Caco-2 (cell line): ENCODE measurements around the gene ADARB1. TPM values are rescaled to one million over a fixed set of nuclear protein-coding genes. Genes with fewer than 3 reads are reported as not detected.

Experiments used
- BruUV-seq: library from RNA; stranded (reverse); fragments of 400-500 nt; replicated peaks from 2 replicates; lab custom pipeline; 2021; lab: Mats Ljungman, UMichigan
- CTCF ChIA-PET: fragments of 300-600 bp; sonication (Branson Sonifier 250); formaldehyde crosslinking; loops from one replicate; lab custom pipeline; 2022; ENCODE audit warnings: antibody characterized with exemption; lab: Charles Lee
- POLR2A ChIA-PET: fragments of 300-600 bp; sonication (Branson Sonifier 250); formaldehyde crosslinking; loops from one replicate; lab custom pipeline; 2022; ENCODE audit warnings: antibody characterized with exemption; lab: Charles Lee
- DNase-seq, 2 experiments: peaks; one replicate each; pipeline versions ENCODE4 v3.0.0 to v3.0.0-alpha.2; 2020 to 2022
- H3K27me3 ChIP-seq: replicated peaks from 2 replicates; pipeline ENCODE4 v1.6.0; 2011; ENCODE audit warnings: low read length; ENCODE audit not compliant: control insufficient read depth, insufficient read depth
- H3K36me3 ChIP-seq: 2 replicates; pipeline ENCODE4 v1.5.1; 2011; ENCODE audit warnings: low read length; ENCODE audit not compliant: control insufficient read depth, insufficient read depth
- H3K4me1 ChIP-seq: fragments of 250-450 bp; sonication (Bioruptor Pico); 2 replicates; pipeline ENCODE4 v1.5.1; 2020; ENCODE audit warnings: mild to moderate bottlenecking
- H3K4me3 ChIP-seq: 2 replicates; pipeline ENCODE4 v1.5.1; 2011; ENCODE audit warnings: low read depth, mild to moderate bottlenecking, control low read depth, low read length
- H3K9me3 ChIP-seq: fragments of 250-450 bp; sonication (Bioruptor Pico); 2 replicates; pipeline ENCODE4 v1.5.1; 2020; ENCODE audit warnings: mild to moderate bottlenecking, moderate library complexity
- H3K27ac Mint-ChIP-seq: one replicate; pipeline ENCODE4 v1.8.0; 2022; ENCODE audit warnings: mixed read lengths; ENCODE audit not compliant: unreplicated experiment
- H3K27me3 Mint-ChIP-seq: one replicate; pipeline ENCODE4 v1.8.0; 2022; ENCODE audit warnings: mixed read lengths; ENCODE audit not compliant: insufficient read depth, unreplicated experiment
- H3K36me3 Mint-ChIP-seq: one replicate; pipeline ENCODE4 v1.8.0; 2022; ENCODE audit warnings: mild to moderate bottlenecking, mixed read lengths; ENCODE audit not compliant: insufficient read depth, unreplicated experiment
- H3K4me1 Mint-ChIP-seq: one replicate; pipeline ENCODE4 v1.8.0; 2022; ENCODE audit warnings: low read depth, mixed read lengths; ENCODE audit not compliant: unreplicated experiment
- H3K4me3 Mint-ChIP-seq: one replicate; pipeline ENCODE4 v1.8.0; 2022; ENCODE audit warnings: mild to moderate bottlenecking, moderate library complexity, mixed read lengths; ENCODE audit not compliant: unreplicated experiment
- H3K9me3 Mint-ChIP-seq: one replicate; pipeline ENCODE4 v1.8.0; 2022; ENCODE audit warnings: mixed read lengths; ENCODE audit not compliant: unreplicated experiment
- CTCF ChIP-seq, 2 experiments: fragments of 200-600 bp in 1 of 2; IDR thresholded peaks; 1 replicate in 1 of 2; 2 replicates in 1 of 2; pipeline versions ENCODE4 v1.5.1 to v1.8.0; 2011 to 2022; ENCODE audit warnings: antibody characterized with exemption in 1 of 2, control low read depth in 1 of 2, inconsistent platforms in 1 of 2, low read depth in 1 of 2, low read length in 1 of 2, mild to moderate bottlenecking in 1 of 2, moderate library complexity in 1 of 2; ENCODE audit not compliant: insufficient read depth in 1 of 2, severe bottlenecking in 1 of 2, unreplicated experiment in 1 of 2
- intact Hi-C: fragments of 100-400 bp; cut with micrococcal nuclease; formaldehyde crosslinking; loops from one replicate; pipeline ENCODE4 v1.10.0; 2022; ENCODE audit not compliant: unreplicated experiment
- total RNA-seq: library from RNA; stranded (reverse); gene quantifications from 2 replicates; pipeline ENCODE4 v1.2.3, GENCODE V29; 2022

ADARB1 gene
- total RNA-seq, 1 experiment from 2014 or later: 25.4 TPM

- no peaks in the 10 kb centered on the region for H3K9me3 Mint-ChIP-seq
- intact Hi-C loops: no loop called here
- no peak overlapping the region for H3K27ac Mint-ChIP-seq
- no peak overlapping the region for H3K4me3 Mint-ChIP-seq
- no peaks in the 10 kb centered on the region for H3K27me3 Mint-ChIP-seq
- Histone ChIP-seq H3K36me3 (no peaks in the 10 kb centered on the region), H3K27me3 (no peaks in the 10 kb centered on the region), H3K9me3 (no peaks in the 10 kb centered on the region), H3K4me3 (no peak overlapping the region), H3K4me1 (no peaks in the 10 kb centered on the region)
- ChIA-PET CTCF (no interaction called here), POLR2A (no interaction called here)
- DNase-seq: no peak
- TF ChIP-seq CTCF (IDR thresholded peaks at IDR 0.05; ENCODE audit: insufficient read depth in 1 of 2, low read depth in 1 of 2, low read length in 1 of 2, severe bottlenecking in 1 of 2, unreplicated experiment in 1 of 2): no peak
- no TSS peak for BruUV-seq
- peaks cover 9% of the 10 kb centered on the region for H3K36me3 Mint-ChIP-seq
- H3K4me1 Mint-ChIP-seq: no peaks in the 10 kb centered on the region
Measured at GRCh38 chr21:45172420-45172819, 98.0 kb downstream of the ADARB1 start.

GRCh38 chr21:45175326-45176095 is 101.1 kb downstream of the ADARB1 start:
- CTCF ChIA-PET: no interaction called here
- no peak overlapping the region for H3K4me3 ChIP-seq
- Mint-ChIP-seq H3K4me3 (no peak overlapping the region), H3K4me1 (no peaks in the 10 kb centered on the region), H3K36me3 (peaks cover 9% of the 10 kb centered on the region), H3K27ac (no peak overlapping the region), H3K27me3 (no peaks in the 10 kb centered on the region), H3K9me3 (no peaks in the 10 kb centered on the region)
- H3K27me3 ChIP-seq: no peaks in the 10 kb centered on the region
- no peaks in the 10 kb centered on the region for H3K4me1 ChIP-seq
- TF ChIP-seq CTCF (IDR thresholded peaks at IDR 0.05; ENCODE audit: insufficient read depth in 1 of 2, low read depth in 1 of 2, low read length in 1 of 2, severe bottlenecking in 1 of 2, unreplicated experiment in 1 of 2): no peak
- H3K36me3 ChIP-seq: no peaks in the 10 kb centered on the region
- no peaks in the 10 kb centered on the region for H3K9me3 ChIP-seq
- no peak for DNase-seq
- POLR2A ChIA-PET: no interaction called here
- no TSS peak for BruUV-seq
- intact Hi-C loops: no loop called here

GRCh38 chr21:45176141-45176540 is 101.8 kb downstream of the ADARB1 start:
- H3K9me3 ChIP-seq: no peaks in the 10 kb centered on the region
- intact Hi-C loops: no loop called here
- no peak overlapping the region for H3K4me3 ChIP-seq
- ChIA-PET POLR2A (no interaction called here), CTCF (no interaction called here)
- no peaks in the 10 kb centered on the region for H3K4me1 Mint-ChIP-seq
- H3K4me3 Mint-ChIP-seq: no peak overlapping the region
- H3K36me3 Mint-ChIP-seq: peaks cover 9% of the 10 kb centered on the region
- H3K27me3 ChIP-seq: no peaks in the 10 kb centered on the region
- no peaks in the 10 kb centered on the region for H3K4me1 ChIP-seq
- H3K27me3 Mint-ChIP-seq: no peaks in the 10 kb centered on the region
- no peak overlapping the region for H3K27ac Mint-ChIP-seq
- no peak for DNase-seq
- no peaks in the 10 kb centered on the region for H3K36me3 ChIP-seq
- BruUV-seq: no TSS peak
- no peaks in the 10 kb centered on the region for H3K9me3 Mint-ChIP-seq
- no peak for TF ChIP-seq CTCF (IDR thresholded peaks at IDR 0.05; ENCODE audit: insufficient read depth in 1 of 2, low read depth in 1 of 2, low read length in 1 of 2, severe bottlenecking in 1 of 2, unreplicated experiment in 1 of 2)
